ENCODE data around the gene DPEP1.

DPEP1 gene

DNA sequence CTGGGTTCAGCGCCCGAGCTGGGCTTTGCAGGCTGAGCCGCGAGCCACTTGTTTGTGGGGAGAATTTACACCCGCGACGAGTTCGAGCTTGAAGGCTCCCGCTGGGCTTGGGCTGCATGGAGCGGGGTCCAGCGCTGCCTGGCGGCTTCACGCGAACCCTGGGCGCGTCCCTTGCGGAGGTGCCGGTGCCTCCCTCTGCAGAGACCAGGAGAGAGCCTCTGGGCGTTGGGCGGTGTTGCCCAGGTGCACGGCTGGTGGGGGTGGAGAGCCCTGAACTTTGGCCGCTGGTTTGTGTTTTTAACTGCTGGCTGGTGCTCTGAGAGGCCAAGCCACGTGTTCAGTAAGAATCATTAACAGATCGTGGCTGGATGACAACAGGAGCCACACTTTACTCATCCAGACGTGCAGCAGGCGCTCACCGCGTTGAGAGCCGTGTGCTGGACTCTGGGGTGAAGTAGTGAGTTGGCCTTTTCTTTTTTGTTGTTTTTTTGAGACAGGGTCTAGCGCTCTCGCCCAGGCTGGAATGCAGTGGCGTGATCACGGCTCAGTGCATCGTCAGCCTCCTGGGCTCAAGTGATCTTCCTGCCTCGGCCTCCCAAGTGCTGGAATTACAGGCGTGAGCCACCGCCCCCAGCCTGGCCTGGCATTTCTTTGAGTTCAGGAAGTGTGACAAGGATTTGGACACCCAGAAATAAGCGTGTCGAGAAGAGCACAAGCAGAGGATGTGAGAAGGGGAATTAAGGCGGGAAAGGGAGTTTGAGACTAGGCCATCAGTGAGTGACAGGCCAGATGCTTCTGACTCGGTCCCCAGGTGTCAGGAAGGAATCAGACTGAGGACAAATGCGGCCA lies 73.9 kb downstream of the DPEP1 start:
- DNase-seq (ENCODE audit: low spot score) = peak; percentile 47

Data from AG08395 (cell line).